GM18858 (cell line): ENCODE results near the gene ADRB2.

Experiments used
- ATAC-seq: cut with Tn5 transposase; IDR thresholded peaks from one replicate; pipeline ENCODE4 v1.9.1; 2021; ENCODE audit not compliant: unreplicated experiment

Gene ADRB2

GRCh38 chr5:148805326-148806290 is 20.8 kb upstream of the ADRB2 start:
- peak; percentile 28 for ATAC-seq

- ATAC-seq, result no peak
Measured at GRCh38 chr5:148806520-148806931, 19.9 kb upstream of the ADRB2 start.

GRCh38 chr5:148807851-148808250 is 18.6 kb upstream of the ADRB2 start:
- ATAC-seq, result no peak

GRCh38 chr5:148808864-148809642 is 17.4 kb upstream of the ADRB2 start:
- peak; percentile 55 for ATAC-seq

GRCh38 chr5:148809781-148810524 is 16.5 kb upstream of the ADRB2 start:
- ATAC-seq, result no peak

- no peak for ATAC-seq
Measured at GRCh38 chr5:148810823-148811222, 15.6 kb upstream of the ADRB2 start.

GRCh38 chr5:148811756-148812155 is 14.7 kb upstream of the ADRB2 start:
- ATAC-seq, result no peak

- ATAC-seq, result no peak
Measured at GRCh38 chr5:148815086-148815485, 11.3 kb upstream of the ADRB2 start.

- ATAC-seq, result no peak
Measured at GRCh38 chr5:148815578-148815977, 10.8 kb upstream of the ADRB2 start.

GRCh38 chr5:148816357-148816756 is 10.1 kb upstream of the ADRB2 start:
- ATAC-seq, result no peak

- ATAC-seq, result no peak
Measured at GRCh38 chr5:148816782-148817181, 9.6 kb upstream of the ADRB2 start.

- ATAC-seq, result no peak
Measured at GRCh38 chr5:148817606-148818005, 8.8 kb upstream of the ADRB2 start.

- ATAC-seq, result peak; percentile 38
Measured at GRCh38 chr5:148820461-148821395, 5.7 kb upstream of the ADRB2 start.

- no peak for ATAC-seq
Measured at GRCh38 chr5:148823871-148824270, 2.5 kb upstream of the ADRB2 start.

GRCh38 chr5:148825716-148826052 is 727 bp upstream of the ADRB2 start:
- ATAC-seq, result no peak

GRCh38 chr5:148826739-148827070 is 294 bp downstream of the ADRB2 start:
- no peak for ATAC-seq

GRCh38 chr5:148827723-148828122 is 1.3 kb downstream of the ADRB2 start:
- ATAC-seq, result no peak

GRCh38 chr5:148828511-148829247 is 2.3 kb downstream of the ADRB2 start:
- ATAC-seq, result no peak

GRCh38 chr5:148829248-148829594 is 2.8 kb downstream of the ADRB2 start:
- no peak for ATAC-seq

- no peak for ATAC-seq
Measured at GRCh38 chr5:148829734-148830133, 3.3 kb downstream of the ADRB2 start.
